GM18502 (cell line): Measurements from ENCODE around the gene CACNB1.

ENCODE experiments used
- ATAC-seq: cut with Tn5 transposase; IDR thresholded peaks from one replicate; pipeline ENCODE4 v1.9.1; 2021; ENCODE audit warnings: mild to moderate bottlenecking; ENCODE audit not compliant: unreplicated experiment, poor library complexity

The CACNB1 gene

GRCh38 chr17:39153599-39154051 lies 43.8 kb downstream of the CACNB1 start:
- ATAC-seq: peak; percentile 54

GRCh38 chr17:39151943-39152818 lies 45.3 kb downstream of the CACNB1 start:
- no peak for ATAC-seq

GRCh38 chr17:39151150-39151942 lies 46.1 kb downstream of the CACNB1 start, which contains the start of gene PLXDC1:
TSS of gene PLXDC1 (minus strand) at chr17:39151637. CDS start at chr17:39151437, 200 bp downstream.
- ATAC-seq: no peak

- no peak for ATAC-seq
These were observed 46.7 kb downstream of the CACNB1 start for GRCh38 chr17:39150795-39151149.

- ATAC-seq: no peak
These were observed 47.3 kb downstream of the CACNB1 start for GRCh38 chr17:39150104-39150634.

- no peak for ATAC-seq
These were observed 50.0 kb downstream of the CACNB1 start for GRCh38 chr17:39147221-39148185.

GRCh38 chr17:39146273-39146672 lies 51.2 kb downstream of the CACNB1 start:
- ATAC-seq: no peak

GRCh38 chr17:39145143-39145542 lies 52.3 kb downstream of the CACNB1 start:
- ATAC-seq: no peak

GRCh38 chr17:39144416-39144840 lies 53.0 kb downstream of the CACNB1 start:
- no peak for ATAC-seq

- no peak for ATAC-seq
These were observed 53.8 kb downstream of the CACNB1 start for GRCh38 chr17:39143552-39144093.

- no peak for ATAC-seq
These were observed 55.4 kb downstream of the CACNB1 start for GRCh38 chr17:39141915-39142664.

- ATAC-seq: no peak
These were observed 56.2 kb downstream of the CACNB1 start for GRCh38 chr17:39141294-39141693.

GRCh38 chr17:39139561-39139960 lies 57.9 kb downstream of the CACNB1 start:
- no peak for ATAC-seq

- ATAC-seq: no peak
These were observed 58.3 kb downstream of the CACNB1 start for GRCh38 chr17:39139161-39139511.

GRCh38 chr17:39138431-39139160 lies 58.9 kb downstream of the CACNB1 start:
- ATAC-seq: no peak

- no peak for ATAC-seq
These were observed 62.6 kb downstream of the CACNB1 start for GRCh38 chr17:39134878-39135277.

GRCh38 chr17:39132192-39132610 lies 65.3 kb downstream of the CACNB1 start:
- ATAC-seq: no peak

- ATAC-seq: no peak
These were observed 65.9 kb downstream of the CACNB1 start for GRCh38 chr17:39131616-39132015.
